H9 (cell line): ENCODE results near the gene OR13C2. TPM values are rescaled to one million over a fixed set of nuclear protein-coding genes. Genes with fewer than 3 reads are reported as not detected.
"Not testable (repeated sequence)": the region's sequence is repeated elsewhere in the genome, so short reads cannot be mapped to it uniquely, and the experiment has no call there.

Source experiments
- DNase-seq: peaks from one replicate; pipeline ENCODE4 v3.0.0-alpha.2; 2017
- H2AFZ ChIP-seq: one replicate; pipeline ENCODE4 v1.6.1; 2013; ENCODE audit warnings: mild to moderate bottlenecking, low read length, control low read depth, moderate library complexity
- H2AK5ac ChIP-seq: 2 replicates; pipeline ENCODE4 v1.6.1; 2013; ENCODE audit warnings: low read length, control low read depth, mixed read lengths; ENCODE audit not compliant: insufficient read length
- H2BK120ac ChIP-seq: one replicate; pipeline ENCODE4 v1.6.1; 2013; ENCODE audit warnings: low read depth, mild to moderate bottlenecking, low read length, control low read depth, inconsistent platforms; ENCODE audit not compliant: poor library complexity, severe bottlenecking
- H2BK12ac ChIP-seq: 2 replicates; pipeline ENCODE4 v1.6.1; 2013; ENCODE audit warnings: low read length, control low read depth, mixed read lengths, low read depth; ENCODE audit not compliant: insufficient read length
- H2BK15ac ChIP-seq: 2 replicates; pipeline ENCODE4 v1.6.1; 2013; ENCODE audit warnings: low read depth, low read length, control low read depth
- H2BK20ac ChIP-seq: one replicate; pipeline ENCODE4 v1.6.1; 2013; ENCODE audit warnings: low read depth, mild to moderate bottlenecking, low read length, control low read depth, inconsistent platforms; ENCODE audit not compliant: poor library complexity, severe bottlenecking
- H2BK5ac ChIP-seq: 2 replicates; pipeline ENCODE4 v1.6.1; 2013; ENCODE audit warnings: low read length, control low read depth, mixed read lengths; ENCODE audit not compliant: insufficient read length
- H3K14ac ChIP-seq: 2 replicates; pipeline ENCODE4 v1.6.1; 2013; ENCODE audit warnings: low read length, control low read depth; ENCODE audit not compliant: insufficient read depth
- H3K18ac ChIP-seq: 2 replicates; pipeline ENCODE4 v1.6.1; 2013; ENCODE audit warnings: low read depth, mild to moderate bottlenecking, mixed read lengths, low read length, control low read depth; ENCODE audit not compliant: insufficient read length
- H3K23ac ChIP-seq: 2 replicates; pipeline ENCODE4 v1.6.1; 2013; ENCODE audit warnings: low read length, control low read depth, mixed read lengths, low read depth; ENCODE audit not compliant: insufficient read length
- H3K23me2 ChIP-seq: 2 replicates; pipeline ENCODE4 v1.6.1; 2013; ENCODE audit warnings: low read depth, mild to moderate bottlenecking, mixed read lengths, low read length, control low read depth; ENCODE audit not compliant: insufficient read length, poor library complexity, severe bottlenecking
- H3K27ac ChIP-seq: 2 replicates; pipeline ENCODE4 v1.5.1; 2013; ENCODE audit warnings: low read length, control low read depth, mixed read lengths, low read depth; ENCODE audit not compliant: insufficient read length
- H3K27me3 ChIP-seq: 2 replicates; pipeline ENCODE4 v1.6.1; 2013; ENCODE audit warnings: low read length, control low read depth, inconsistent platforms; ENCODE audit not compliant: insufficient read depth
- H3K4ac ChIP-seq: 2 replicates; pipeline ENCODE4 v1.6.1; 2013; ENCODE audit warnings: low read depth, mild to moderate bottlenecking, control low read depth, inconsistent platforms, low read length, moderate library complexity
- H3K4me1 ChIP-seq: 2 replicates; pipeline ENCODE4 v1.6.1; 2013; ENCODE audit warnings: low read length, control low read depth, inconsistent platforms; ENCODE audit not compliant: insufficient read depth
- H3K4me2 ChIP-seq: 2 replicates; pipeline ENCODE4 v1.6.1; 2013; ENCODE audit warnings: low read length, control low read depth, mixed read lengths; ENCODE audit not compliant: insufficient read length, insufficient read depth
- H3K56ac ChIP-seq: 2 replicates; pipeline ENCODE4 v1.6.1; 2013; ENCODE audit warnings: low read depth, mild to moderate bottlenecking, mixed read lengths, low read length, control low read depth; ENCODE audit not compliant: insufficient read length
- H3K79me1 ChIP-seq: 2 replicates; pipeline ENCODE4 v1.6.1; 2013; ENCODE audit warnings: low read depth, mild to moderate bottlenecking, moderate library complexity, low read length, control low read depth, inconsistent platforms; ENCODE audit not compliant: insufficient read depth, poor library complexity, severe bottlenecking
- H3K79me2 ChIP-seq: 2 replicates; pipeline ENCODE4 v1.6.1; 2013; ENCODE audit warnings: low read length, control low read depth, inconsistent platforms; ENCODE audit not compliant: insufficient read depth
- H3K9ac ChIP-seq: 2 replicates; pipeline ENCODE4 v1.6.1; 2013; ENCODE audit warnings: low read length, control low read depth, mixed read lengths; ENCODE audit not compliant: insufficient read length; ENCODE audit errors: extremely low read depth
- H3K9me3 ChIP-seq: one replicate; pipeline ENCODE4 v1.6.1; 2013; ENCODE audit warnings: low read depth, low read length, inconsistent platforms; ENCODE audit not compliant: control insufficient read depth
- H3T11ph ChIP-seq: one replicate; pipeline ENCODE4 v1.6.1; 2013; ENCODE audit warnings: mild to moderate bottlenecking, low read length, control low read depth, inconsistent platforms
- H4K20me1 ChIP-seq: one replicate; pipeline ENCODE4 v1.6.1; 2013; ENCODE audit not compliant: control insufficient read depth, insufficient read length, insufficient read depth
- H4K5ac ChIP-seq: 2 replicates; pipeline ENCODE4 v1.6.1; 2013; ENCODE audit warnings: low read depth, mild to moderate bottlenecking, mixed read lengths, low read length, control low read depth; ENCODE audit not compliant: insufficient read length
- H4K8ac ChIP-seq: replicated peaks from 2 replicates; pipeline ENCODE4 v1.6.1; 2013; ENCODE audit warnings: low read length, control low read depth, mixed read lengths, low read depth; ENCODE audit not compliant: insufficient read length
- H4K91ac ChIP-seq: 2 replicates; pipeline ENCODE4 v1.6.1; 2013; ENCODE audit warnings: low read depth, mild to moderate bottlenecking, moderate library complexity, mixed read lengths, low read length, control low read depth; ENCODE audit not compliant: insufficient read length
- H3K27ac Mint-ChIP-seq, 3 experiments: 2 replicates in 2 of 3; 3 replicates in 1 of 3; pipeline ENCODE4 v1.8.0; 2020 to 2021; ENCODE audit warnings: mixed read lengths in 3 of 3, mild to moderate bottlenecking in 1 of 3, moderate library complexity in 1 of 3
- H3K27me3 Mint-ChIP-seq: 2 replicates; pipeline ENCODE4 v1.8.0; 2021; ENCODE audit warnings: low read depth, mild to moderate bottlenecking, moderate library complexity, mixed read lengths
- H3K36me3 Mint-ChIP-seq, 3 experiments: 2 replicates in 2 of 3; 3 replicates in 1 of 3; pipeline ENCODE4 v1.8.0; 2020 to 2021; ENCODE audit warnings: low read depth in 3 of 3, mixed read lengths in 3 of 3; ENCODE audit not compliant: insufficient read depth in 1 of 3
- H3K4me1 Mint-ChIP-seq, 2 experiments: 2 replicates each; pipeline ENCODE4 v1.8.0; 2020; ENCODE audit warnings: mixed read lengths in 2 of 2
- H3K4me3 Mint-ChIP-seq, 2 experiments: 2 replicates in 1 of 2; 3 replicates in 1 of 2; pipeline ENCODE4 v1.8.0; 2020 to 2021; ENCODE audit warnings: mild to moderate bottlenecking in 2 of 2, mixed read lengths in 2 of 2, moderate library complexity in 1 of 2
- H3K9me3 Mint-ChIP-seq, 2 experiments: 2 replicates in 1 of 2; 3 replicates in 1 of 2; pipeline ENCODE4 v1.8.0; 2020; ENCODE audit warnings: mild to moderate bottlenecking in 2 of 2, mixed read lengths in 2 of 2, moderate library complexity in 1 of 2
- WGBS: extraction: QIAGEN DNeasy Blood & Tissue Kit; methylation state at CpG from one replicate; pipeline ENCODE4 v1.1.7; 2013; ENCODE audit warnings: missing lambda C conversion rate, low lambda C conversion rate, mixed read lengths; ENCODE audit not compliant: insufficient read length; ENCODE audit errors: extremely low coverage; 5-methylcytosine and 5-hydroxymethylcytosine counted together
- total RNA-seq: library from RNA; stranded (reverse); gene quantifications from 2 replicates; pipeline ENCODE4 v1.2.1, GENCODE V29; 2021
- TF ChIP-seq, protein P1 (sequence below): fragments of 200-600 bp; sonication (generic); conservative IDR thresholded peaks from 3 replicates; pipeline ENCODE4 v1.8.0; 2021; ENCODE audit warnings: antibody characterized with exemption, mild to moderate bottlenecking

OR13C2 gene
- total RNA-seq, 1 experiment from 2014 or later, result not detected

- no peak overlapping the region for H2BK12ac ChIP-seq
- peaks cover 5 to 11% of the 10 kb centered on the region in 2 experiments; a peak in 4 of 5 replicates for H3K9me3 Mint-ChIP-seq
- H3K4ac ChIP-seq, result no peak overlapping the region
- H3K9me3 ChIP-seq, result no peaks in the 10 kb centered on the region
- no peaks in the 10 kb centered on the region for H3K4me1 Mint-ChIP-seq
- H2BK15ac ChIP-seq, result no peak overlapping the region
- no peak overlapping the region for H2AFZ ChIP-seq
- H2BK20ac ChIP-seq, result no peak overlapping the region
- no peaks in the 10 kb centered on the region for H3K23me2 ChIP-seq
- no peak overlapping the region for H4K8ac ChIP-seq
- H3K27me3 ChIP-seq, result no peaks in the 10 kb centered on the region
- no peak overlapping the region for H2BK5ac ChIP-seq
- no peak overlapping the region for H3K27ac Mint-ChIP-seq
- H3K79me1 ChIP-seq, result no peaks in the 10 kb centered on the region
- no peak overlapping the region for H4K91ac ChIP-seq
- TF ChIP-seq, protein P1, sequence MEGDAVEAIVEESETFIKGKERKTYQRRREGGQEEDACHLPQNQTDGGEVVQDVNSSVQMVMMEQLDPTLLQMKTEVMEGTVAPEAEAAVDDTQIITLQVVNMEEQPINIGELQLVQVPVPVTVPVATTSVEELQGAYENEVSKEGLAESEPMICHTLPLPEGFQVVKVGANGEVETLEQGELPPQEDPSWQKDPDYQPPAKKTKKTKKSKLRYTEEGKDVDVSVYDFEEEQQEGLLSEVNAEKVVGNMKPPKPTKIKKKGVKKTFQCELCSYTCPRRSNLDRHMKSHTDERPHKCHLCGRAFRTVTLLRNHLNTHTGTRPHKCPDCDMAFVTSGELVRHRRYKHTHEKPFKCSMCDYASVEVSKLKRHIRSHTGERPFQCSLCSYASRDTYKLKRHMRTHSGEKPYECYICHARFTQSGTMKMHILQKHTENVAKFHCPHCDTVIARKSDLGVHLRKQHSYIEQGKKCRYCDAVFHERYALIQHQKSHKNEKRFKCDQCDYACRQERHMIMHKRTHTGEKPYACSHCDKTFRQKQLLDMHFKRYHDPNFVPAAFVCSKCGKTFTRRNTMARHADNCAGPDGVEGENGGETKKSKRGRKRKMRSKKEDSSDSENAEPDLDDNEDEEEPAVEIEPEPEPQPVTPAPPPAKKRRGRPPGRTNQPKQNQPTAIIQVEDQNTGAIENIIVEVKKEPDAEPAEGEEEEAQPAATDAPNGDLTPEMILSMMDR, result no peak
- H4K20me1 ChIP-seq, result no peaks in the 10 kb centered on the region
- no peak overlapping the region for H3K9ac ChIP-seq
- peaks cover 0 to 6% (median 3%) of the 10 kb centered on the region in 3 experiments; a peak in 1 of 7 replicates for H3K36me3 Mint-ChIP-seq
- no CpG with 5 or more reads among the region's 30 CpGs for WGBS
- no peak overlapping the region for H3K56ac ChIP-seq
- peaks cover 3% of the 10 kb centered on the region; the same call in 1 of the 2 replicates for H3K27me3 Mint-ChIP-seq
- H2AK5ac ChIP-seq, result no peak overlapping the region
- H3T11ph ChIP-seq, result no peak overlapping the region
- H3K23ac ChIP-seq, result no peak overlapping the region
- no peak overlapping the region for H3K4me3 Mint-ChIP-seq
- no peak overlapping the region for H3K18ac ChIP-seq
- no peak overlapping the region for H3K27ac ChIP-seq
- no peaks in the 10 kb centered on the region for H3K4me1 ChIP-seq
- no peak for DNase-seq
- H2BK120ac ChIP-seq, result no peak overlapping the region
- no peak overlapping the region for H3K4me2 ChIP-seq
- H3K79me2 ChIP-seq, result no peaks in the 10 kb centered on the region
- H4K5ac ChIP-seq, result no peak overlapping the region
- no peak overlapping the region for H3K14ac ChIP-seq
These were observed 28.6 kb upstream of the OR13C2 start for GRCh38 chr9:104633976-104634520.

DNA sequence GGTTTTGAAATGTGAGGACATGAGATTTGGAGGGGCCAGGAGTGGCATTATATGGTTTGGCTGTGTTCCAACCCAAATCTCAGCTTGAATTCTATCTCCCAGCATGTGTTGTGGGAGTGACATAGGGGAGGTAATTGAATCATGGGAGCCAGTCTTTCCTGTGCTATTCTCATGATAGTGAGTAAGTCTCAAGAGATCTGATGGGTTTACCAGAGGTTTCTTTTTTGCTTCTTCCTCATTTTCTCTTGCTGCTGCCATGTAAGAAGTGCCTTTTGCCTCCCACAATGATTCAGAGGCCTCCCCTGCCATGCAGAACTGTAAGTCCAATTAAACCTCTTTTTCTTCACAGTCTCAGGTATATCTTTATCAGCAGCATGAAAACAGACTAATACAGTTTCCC, 20.5 kb upstream of the OR13C2 start:
- not testable (repeated sequence) for H3K4me3 Mint-ChIP-seq, H3K27ac Mint-ChIP-seq

More for the DNA sequence above, 20.5 kb upstream of the OR13C2 start:
- H2BK120ac ChIP-seq, H2AK5ac ChIP-seq, H4K20me1 ChIP-seq, H3K23me2 ChIP-seq, H3K27ac ChIP-seq, H3K9me3 Mint-ChIP-seq, H3K4me2 ChIP-seq, H3K9ac ChIP-seq, H3K9me3 ChIP-seq, H4K91ac ChIP-seq, H2BK20ac ChIP-seq, H2BK15ac ChIP-seq, H3K18ac ChIP-seq, H4K5ac ChIP-seq, H3K27me3 Mint-ChIP-seq, H3K27me3 ChIP-seq, H3K36me3 Mint-ChIP-seq, H3K4me1 Mint-ChIP-seq, H3K56ac ChIP-seq, H4K8ac ChIP-seq, H2BK12ac ChIP-seq, H2AFZ ChIP-seq, H3K14ac ChIP-seq, H3K4ac ChIP-seq, H3K4me1 ChIP-seq, DNase-seq, H2BK5ac ChIP-seq, H3T11ph ChIP-seq, H3K79me1 ChIP-seq, H3K79me2 ChIP-seq, H3K23ac ChIP-seq: not testable (repeated sequence)
